Mammary epithelial cell (primary cell): ENCODE data around the gene CARD9.

Source experiments
- EZH2 ChIP-seq: IDR thresholded peaks from 2 replicates; pipeline ENCODE4 v1.6.1; 2012; ENCODE audit warnings: low read length, inconsistent platforms, borderline replicate concordance
- TF ChIP-seq, protein P1 (sequence below), 2 donors: IDR thresholded peaks in 1 of 2; conservative IDR thresholded peaks in 1 of 2; 2 replicates each; pipeline ENCODE4 v1.5.1; 2011 to 2012; ENCODE audit warnings: inconsistent platforms in 2 of 2, low read length in 2 of 2, mild to moderate bottlenecking in 2 of 2, control low read depth in 1 of 2, low read depth in 1 of 2; ENCODE audit not compliant: insufficient read depth in 1 of 2; ENCODE audit errors: extremely low read depth in 1 of 2

- TF ChIP-seq, protein P1, sequence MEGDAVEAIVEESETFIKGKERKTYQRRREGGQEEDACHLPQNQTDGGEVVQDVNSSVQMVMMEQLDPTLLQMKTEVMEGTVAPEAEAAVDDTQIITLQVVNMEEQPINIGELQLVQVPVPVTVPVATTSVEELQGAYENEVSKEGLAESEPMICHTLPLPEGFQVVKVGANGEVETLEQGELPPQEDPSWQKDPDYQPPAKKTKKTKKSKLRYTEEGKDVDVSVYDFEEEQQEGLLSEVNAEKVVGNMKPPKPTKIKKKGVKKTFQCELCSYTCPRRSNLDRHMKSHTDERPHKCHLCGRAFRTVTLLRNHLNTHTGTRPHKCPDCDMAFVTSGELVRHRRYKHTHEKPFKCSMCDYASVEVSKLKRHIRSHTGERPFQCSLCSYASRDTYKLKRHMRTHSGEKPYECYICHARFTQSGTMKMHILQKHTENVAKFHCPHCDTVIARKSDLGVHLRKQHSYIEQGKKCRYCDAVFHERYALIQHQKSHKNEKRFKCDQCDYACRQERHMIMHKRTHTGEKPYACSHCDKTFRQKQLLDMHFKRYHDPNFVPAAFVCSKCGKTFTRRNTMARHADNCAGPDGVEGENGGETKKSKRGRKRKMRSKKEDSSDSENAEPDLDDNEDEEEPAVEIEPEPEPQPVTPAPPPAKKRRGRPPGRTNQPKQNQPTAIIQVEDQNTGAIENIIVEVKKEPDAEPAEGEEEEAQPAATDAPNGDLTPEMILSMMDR (conservative IDR thresholded peaks at IDR 0.05 in 1 of 2, IDR thresholded peaks at IDR 0.05 in 1 of 2; ENCODE audit: extremely low read depth in 1 of 2, insufficient read depth in 1 of 2, low read depth in 1 of 2, low read length in 2 of 2): no peak
- TF ChIP-seq EZH2: no peak
Measured at GRCh38 chr9:136404801-136405136, 31.3 kb upstream of the CARD9 start.
